Loucy (cell line): ENCODE measurements around the gene BAIAP3.
"Not testable (repeated sequence)": the region's sequence is repeated elsewhere in the genome, so short reads cannot be mapped to it uniquely, and the experiment has no call there.

ENCODE experiments used
- H2AFZ ChIP-seq: fragments of 200-600 bp; sonication (generic); 2 replicates; pipeline ENCODE4 v1.6.0; 2016; ENCODE audit warnings: antibody characterized with exemption, mild to moderate bottlenecking, low read length, moderate library complexity
- H3F3A ChIP-seq: fragments of 200-600 bp; 2 replicates; pipeline ENCODE4 v1.6.0; 2016; ENCODE audit warnings: antibody characterized with exemption, low read depth, mild to moderate bottlenecking
- H3K27me3 ChIP-seq: fragments of 200-600 bp; sonication (generic); 2 replicates; pipeline ENCODE4 v1.6.1; 2014; ENCODE audit warnings: low read length, mild to moderate bottlenecking; ENCODE audit not compliant: insufficient read depth, poor library complexity, severe bottlenecking
- H3K36me3 ChIP-seq: fragments of 200-600 bp; sonication (generic); 2 replicates; pipeline ENCODE4 v1.6.1; 2016; ENCODE audit warnings: low read length; ENCODE audit not compliant: insufficient read depth
- H3K4me1 ChIP-seq: fragments of 200-600 bp; sonication (generic); 2 replicates; pipeline ENCODE4 v1.5.1; 2014; ENCODE audit warnings: low read length, mild to moderate bottlenecking; ENCODE audit not compliant: insufficient read depth, poor library complexity, severe bottlenecking
- H3K4me2 ChIP-seq: fragments of 200-600 bp; sonication (generic); 2 replicates; pipeline ENCODE4 v1.6.0; 2014; ENCODE audit warnings: antibody characterized with exemption, low read length, low read depth, mild to moderate bottlenecking; ENCODE audit not compliant: poor library complexity, severe bottlenecking
- H3K4me3 ChIP-seq: fragments of 200-600 bp; sonication (generic); 2 replicates; pipeline ENCODE4 v1.5.1; 2014; ENCODE audit warnings: low read length, mild to moderate bottlenecking, mixed read lengths; ENCODE audit not compliant: poor library complexity, severe bottlenecking
- H3K79me2 ChIP-seq: fragments of 200-600 bp; sonication (generic); 2 replicates; pipeline ENCODE4 v1.6.1; 2014; ENCODE audit warnings: low read length; ENCODE audit not compliant: insufficient read depth
- H3K9ac ChIP-seq: fragments of 200-600 bp; sonication (generic); 2 replicates; pipeline ENCODE4 v1.6.0; 2014; ENCODE audit warnings: mild to moderate bottlenecking, low read depth, low read length, moderate library complexity; ENCODE audit not compliant: poor library complexity, severe bottlenecking
- H3K9me2 ChIP-seq: fragments of 200-600 bp; sonication (generic); replicated peaks from 2 replicates; pipeline ENCODE4 v1.6.1; 2016; ENCODE audit warnings: low read depth, low read length, mixed read lengths
- H3K9me3 ChIP-seq: fragments of 200-600 bp; sonication (generic); 2 replicates; pipeline ENCODE4 v1.6.1; 2014; ENCODE audit warnings: mild to moderate bottlenecking, antibody characterized with exemption, low read length, low read depth; ENCODE audit not compliant: insufficient read depth
- H4K20me1 ChIP-seq: fragments of 200-600 bp; sonication (generic); 2 replicates; pipeline ENCODE4 v1.6.0; 2014; ENCODE audit warnings: antibody characterized with exemption, low read length, mild to moderate bottlenecking; ENCODE audit not compliant: insufficient read depth, poor library complexity, severe bottlenecking
- CTCF ChIP-seq: fragments of 200-600 bp; sonication (generic); conservative IDR thresholded peaks from 2 replicates; pipeline ENCODE4 v1.5.1; 2014; ENCODE audit warnings: mild to moderate bottlenecking, antibody characterized with exemption, low read length
- EZH2phosphoT487 ChIP-seq: fragments of 200-600 bp; IDR thresholded peaks from 2 replicates; pipeline ENCODE4 v1.6.1; 2018; ENCODE audit warnings: antibody characterized with exemption, mild to moderate bottlenecking, moderate library complexity, borderline replicate concordance

Gene BAIAP3

GRCh38 chr16:1295465-1295864 lies 38.0 kb upstream of the BAIAP3 start:
- Histone ChIP-seq H3K4me1 (peaks cover 4% of the 10 kb centered on the region), H3F3A (no peaks in the 10 kb centered on the region), H3K9me2 (no peaks in the 10 kb centered on the region), H3K36me3 (no peaks in the 10 kb centered on the region), H3K9ac (no peak overlapping the region), H4K20me1 (no peaks in the 10 kb centered on the region), H3K4me2 (no peak overlapping the region), H3K27me3 (no peaks in the 10 kb centered on the region), H3K9me3 (no peaks in the 10 kb centered on the region), H2AFZ (no peak overlapping the region), H3K79me2 (no peaks in the 10 kb centered on the region), H3K4me3 (no peak overlapping the region)
- TF ChIP-seq EZH2phosphoT487 = no peak
- no peak for TF ChIP-seq CTCF

GRCh38 chr16:1296688-1297017 lies 36.8 kb upstream of the BAIAP3 start:
- not testable (repeated sequence) for H3K4me2 ChIP-seq, H3K4me1 ChIP-seq, H3K4me3 ChIP-seq, H4K20me1 ChIP-seq, H3K9me3 ChIP-seq, H3F3A ChIP-seq, H3K9me2 ChIP-seq, H3K79me2 ChIP-seq, H3K27me3 ChIP-seq, H2AFZ ChIP-seq, H3K36me3 ChIP-seq, H3K9ac ChIP-seq

- H3K4me1 ChIP-seq = peaks cover 7% of the 10 kb centered on the region
- H4K20me1 ChIP-seq = no peaks in the 10 kb centered on the region
- TF ChIP-seq EZH2phosphoT487 (no peak), CTCF (no peak)
- no peaks in the 10 kb centered on the region for H3K36me3 ChIP-seq
- H3K79me2 ChIP-seq = no peaks in the 10 kb centered on the region
- H3K4me2 ChIP-seq = no peak overlapping the region
- no peaks in the 10 kb centered on the region for H3F3A ChIP-seq
- H3K9me2 ChIP-seq = no peaks in the 10 kb centered on the region
- H3K27me3 ChIP-seq = no peaks in the 10 kb centered on the region
- H3K4me3 ChIP-seq = no peak overlapping the region
- H2AFZ ChIP-seq = no peak overlapping the region
- no peaks in the 10 kb centered on the region for H3K9me3 ChIP-seq
- no peak overlapping the region for H3K9ac ChIP-seq
These were observed 36.3 kb upstream of the BAIAP3 start for GRCh38 chr16:1297018-1297696.

GRCh38 chr16:1298406-1298805 lies 35.0 kb upstream of the BAIAP3 start:
- H3K79me2 ChIP-seq = no peaks in the 10 kb centered on the region
- no peaks in the 10 kb centered on the region for H3K27me3 ChIP-seq
- H3K9ac ChIP-seq = no peak overlapping the region
- H3K4me1 ChIP-seq = peaks cover 7% of the 10 kb centered on the region
- no peaks in the 10 kb centered on the region for H3K36me3 ChIP-seq
- H3F3A ChIP-seq = no peaks in the 10 kb centered on the region
- no peaks in the 10 kb centered on the region for H3K9me3 ChIP-seq
- H2AFZ ChIP-seq = no peak overlapping the region
- TF ChIP-seq CTCF (no peak), EZH2phosphoT487 (no peak)
- no peak overlapping the region for H3K4me2 ChIP-seq
- H3K4me3 ChIP-seq = no peak overlapping the region
- H4K20me1 ChIP-seq = no peaks in the 10 kb centered on the region
- H3K9me2 ChIP-seq = no peaks in the 10 kb centered on the region
